Mesendoderm (in vitro differentiated cells): ENCODE data around the gene SULT6B1.

Experiments used
- DNase-seq: peaks from one replicate; pipeline ENCODE4 v3.0.0; 2013
- H2AK5ac ChIP-seq: 2 replicates; pipeline ENCODE4 v1.6.1; 2013; ENCODE audit warnings: low read length, inconsistent platforms
- H2BK120ac ChIP-seq: 2 replicates; pipeline ENCODE4 v1.6.1; 2013; ENCODE audit warnings: low read depth, mild to moderate bottlenecking, low read length, moderate library complexity, mixed read lengths
- H2BK15ac ChIP-seq: replicated peaks from 2 replicates; pipeline ENCODE4 v1.6.1; 2013; ENCODE audit warnings: low read depth, mild to moderate bottlenecking, moderate library complexity
- H2BK5ac ChIP-seq: 2 replicates; pipeline ENCODE4 v1.6.1; 2013; ENCODE audit warnings: low read length, inconsistent platforms
- H3K18ac ChIP-seq: 2 replicates; pipeline ENCODE4 v1.6.1; 2013; ENCODE audit warnings: mild to moderate bottlenecking, low read length, mixed read lengths
- H3K23ac ChIP-seq: one replicate; pipeline ENCODE4 v1.6.1; 2013; ENCODE audit warnings: low read length
- H3K27ac ChIP-seq: 2 replicates; pipeline ENCODE4 v1.5.1; 2013; ENCODE audit warnings: low read depth, mild to moderate bottlenecking, inconsistent platforms, low read length, moderate library complexity
- H3K27me3 ChIP-seq: 2 replicates; pipeline ENCODE4 v1.6.1; 2013; ENCODE audit warnings: low read length, control low read depth, mild to moderate bottlenecking, inconsistent platforms; ENCODE audit not compliant: insufficient read depth, poor library complexity
- H3K36me3 ChIP-seq: 2 replicates; pipeline ENCODE4 v1.6.1; 2013; ENCODE audit warnings: low read length, inconsistent platforms; ENCODE audit not compliant: control insufficient read depth, insufficient read depth
- H3K4ac ChIP-seq: one replicate; pipeline ENCODE4 v1.6.1; 2013; ENCODE audit warnings: low read depth, mild to moderate bottlenecking, low read length, moderate library complexity
- H3K4me1 ChIP-seq: 2 replicates; pipeline ENCODE4 v1.6.1; 2013; ENCODE audit warnings: low read depth, low read length, inconsistent platforms; ENCODE audit not compliant: control insufficient read depth
- H3K4me2 ChIP-seq: 2 replicates; pipeline ENCODE4 v1.6.1; 2013; ENCODE audit warnings: low read length
- H3K4me3 ChIP-seq: 2 replicates; pipeline ENCODE4 v1.5.1; 2013; ENCODE audit warnings: mild to moderate bottlenecking, low read length
- H3K56ac ChIP-seq: one replicate; pipeline ENCODE4 v1.6.1; 2013; ENCODE audit warnings: low read length
- H3K79me1 ChIP-seq: 2 replicates; pipeline ENCODE4 v1.6.1; 2013; ENCODE audit warnings: low read length, inconsistent platforms
- H3K79me2 ChIP-seq: 2 replicates; pipeline ENCODE4 v1.6.1; 2013; ENCODE audit warnings: mild to moderate bottlenecking, low read length; ENCODE audit not compliant: control insufficient read depth, insufficient read depth
- H3K9ac ChIP-seq: 2 replicates; pipeline ENCODE4 v1.6.1; 2013; ENCODE audit warnings: low read length, inconsistent platforms
- H4K5ac ChIP-seq: one replicate; pipeline ENCODE4 v1.6.1; 2013; ENCODE audit warnings: low read length
- H4K8ac ChIP-seq: one replicate; pipeline ENCODE4 v1.6.1; 2013; ENCODE audit warnings: low read depth, mild to moderate bottlenecking, control low read depth, low read length, moderate library complexity
- WGBS: extraction: QIAGEN DNeasy Blood & Tissue Kit; methylation state at CpG from one replicate; pipeline ENCODE4 v1.1.7; 2013; ENCODE audit warnings: low lambda C conversion rate, missing lambda C conversion rate; ENCODE audit not compliant: insufficient coverage; ENCODE audit errors: extremely low coverage; 5-methylcytosine and 5-hydroxymethylcytosine counted together

SULT6B1 gene

DNA sequence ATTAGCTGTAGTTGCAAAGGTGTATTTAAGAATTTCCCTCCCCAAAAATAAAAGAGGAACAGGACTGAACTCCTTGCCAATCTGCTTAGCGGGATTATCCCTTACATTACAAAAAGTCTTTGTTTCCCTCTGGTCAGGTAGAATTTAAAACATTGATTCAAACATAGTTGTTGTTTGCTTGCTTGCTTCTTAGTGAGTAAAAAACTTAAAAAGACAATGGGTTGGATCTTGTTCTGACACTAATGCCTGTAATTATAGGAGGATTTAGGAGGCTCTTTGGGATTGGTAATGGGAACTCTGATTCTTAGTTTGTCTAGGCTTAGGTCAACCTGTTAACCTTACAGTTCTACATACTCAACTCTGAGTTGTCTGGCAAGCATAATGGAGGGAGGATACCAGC, 4.1 kb upstream of the SULT6B1 start:
- H3K27ac ChIP-seq, result no peak overlapping the region
- peak overlapping the region; percentile 80 for H2BK15ac ChIP-seq
- H3K4me3 ChIP-seq, result no peak overlapping the region
- no peak overlapping the region for H3K23ac ChIP-seq
- peak overlapping the region; percentile 52 for H2AK5ac ChIP-seq
- H3K4ac ChIP-seq, result no peak overlapping the region
- no peak overlapping the region for H4K5ac ChIP-seq
- peaks cover 5% of the 10 kb centered on the region for H3K79me2 ChIP-seq
- H3K4me1 ChIP-seq, result peaks cover 9% of the 10 kb centered on the region
- H3K56ac ChIP-seq, result no peak overlapping the region
- no peak overlapping the region for H3K4me2 ChIP-seq
- H3K9ac ChIP-seq, result no peak overlapping the region
- no peaks in the 10 kb centered on the region for H3K27me3 ChIP-seq
- no peaks in the 10 kb centered on the region for H3K36me3 ChIP-seq
- H4K8ac ChIP-seq, result no peak overlapping the region
- no peak overlapping the region for H3K18ac ChIP-seq
- H2BK120ac ChIP-seq, result no peak overlapping the region
- no CpG with 5 or more reads among the region's 1 CpG for WGBS
- no peaks in the 10 kb centered on the region for H3K79me1 ChIP-seq
- no peak for DNase-seq
- no peak overlapping the region for H2BK5ac ChIP-seq

GRCh38 chr2:37191747-37192146, 3.3 kb upstream of the SULT6B1 start:
- peak overlapping the region; percentile 7 for H3K9ac ChIP-seq
- DNase-seq, result no peak
- WGBS, result no CpG with 5 or more reads among the region's 6 CpGs

GRCh38 chr2:37191253-37191652, 2.8 kb upstream of the SULT6B1 start:
- H2BK5ac ChIP-seq, result no peak overlapping the region
- peak overlapping the region; percentile 78 for H3K56ac ChIP-seq
- H3K23ac ChIP-seq, result no peak overlapping the region
- H3K79me1 ChIP-seq, result no peaks in the 10 kb centered on the region
- no peaks in the 10 kb centered on the region for H3K27me3 ChIP-seq
- H3K9ac ChIP-seq, result peak overlapping the region; percentile 7
- peak overlapping the region; percentile 2 for H4K8ac ChIP-seq
- no peak overlapping the region for H2BK15ac ChIP-seq
- no peak overlapping the region for H2BK120ac ChIP-seq
- H3K4me3 ChIP-seq, result no peak overlapping the region
- H2AK5ac ChIP-seq, result no peak overlapping the region
- no CpG with 5 or more reads among the region's 4 CpGs for WGBS
- no peak overlapping the region for H3K27ac ChIP-seq
- H3K4me1 ChIP-seq, result peaks cover 9% of the 10 kb centered on the region
- H3K18ac ChIP-seq, result peak overlapping the region; percentile 33
- peak overlapping the region; percentile 17 for H3K4ac ChIP-seq
- no peak overlapping the region for H3K4me2 ChIP-seq
- no peak overlapping the region for H4K5ac ChIP-seq
- no peaks in the 10 kb centered on the region for H3K79me2 ChIP-seq
- no peaks in the 10 kb centered on the region for H3K36me3 ChIP-seq
- DNase-seq, result no peak

More at GRCh38 chr2:37191747-37192146, 3.3 kb upstream of the SULT6B1 start:
- peak overlapping the region; percentile 33 for H3K18ac ChIP-seq
- H3K79me1 ChIP-seq, result no peaks in the 10 kb centered on the region
- peak overlapping the region; percentile 78 for H3K56ac ChIP-seq
- H3K27ac ChIP-seq, result no peak overlapping the region
- no peak overlapping the region for H3K4me3 ChIP-seq
- H3K23ac ChIP-seq, result no peak overlapping the region
- no peak overlapping the region for H3K4me2 ChIP-seq
- H2BK120ac ChIP-seq, result no peak overlapping the region
- H2AK5ac ChIP-seq, result no peak overlapping the region
- no peaks in the 10 kb centered on the region for H3K36me3 ChIP-seq
- peaks cover under 1% of the 10 kb centered on the region for H3K79me2 ChIP-seq
- no peak overlapping the region for H4K5ac ChIP-seq
- H2BK5ac ChIP-seq, result no peak overlapping the region
- no peak overlapping the region for H2BK15ac ChIP-seq
- H3K4me1 ChIP-seq, result peaks cover 9% of the 10 kb centered on the region
- H4K8ac ChIP-seq, result no peak overlapping the region
- H3K4ac ChIP-seq, result peak overlapping the region; percentile 25
- no peaks in the 10 kb centered on the region for H3K27me3 ChIP-seq

GRCh38 chr2:37190290-37190689, 1.8 kb upstream of the SULT6B1 start:
- DNase-seq, result no peak
- H3K4me3 ChIP-seq, result no peak overlapping the region
- H3K27me3 ChIP-seq, result no peaks in the 10 kb centered on the region
- no peaks in the 10 kb centered on the region for H3K36me3 ChIP-seq
- no peak overlapping the region for H3K27ac ChIP-seq
- peak overlapping the region; percentile 69 for H2BK120ac ChIP-seq
- no CpG with 5 or more reads among the region's 4 CpGs for WGBS
- H2AK5ac ChIP-seq, result no peak overlapping the region
- H3K18ac ChIP-seq, result peak overlapping the region; percentile 94
- H3K56ac ChIP-seq, result peak overlapping the region; percentile 45
- H3K79me2 ChIP-seq, result no peaks in the 10 kb centered on the region
- H4K5ac ChIP-seq, result no peak overlapping the region
- H3K23ac ChIP-seq, result no peak overlapping the region
- H3K4me1 ChIP-seq, result peaks cover 9% of the 10 kb centered on the region
- no peak overlapping the region for H3K4me2 ChIP-seq
- no peak overlapping the region for H2BK15ac ChIP-seq
- H3K9ac ChIP-seq, result no peak overlapping the region
- H2BK5ac ChIP-seq, result peak overlapping the region; percentile 0
- no peaks in the 10 kb centered on the region for H3K79me1 ChIP-seq
- no peak overlapping the region for H3K4ac ChIP-seq
- H4K8ac ChIP-seq, result no peak overlapping the region

- peak; percentile 97 for DNase-seq
- WGBS, result no CpG with 5 or more reads among the region's 6 CpGs
- peak overlapping the region; percentile 76 for H3K27ac ChIP-seq
These were observed 1.1 kb upstream of the SULT6B1 start for GRCh38 chr2:37189452-37190153.

More at GRCh38 chr2:37189452-37190153, 1.1 kb upstream of the SULT6B1 start:
- Histone ChIP-seq H3K4me2 (no peak overlapping the region), H3K36me3 (no peaks in the 10 kb centered on the region), H2BK5ac (peak overlapping the region; percentile 70), H4K8ac (no peak overlapping the region), H3K4ac (peak overlapping the region; percentile 46), H3K56ac (peak overlapping the region; percentile 82), H3K18ac (peak overlapping the region; percentile 91), H2BK120ac (no peak overlapping the region), H3K27me3 (no peaks in the 10 kb centered on the region), H2AK5ac (peak overlapping the region; percentile 1), H4K5ac (no peak overlapping the region), H2BK15ac (no peak overlapping the region), H3K9ac (peak overlapping the region; percentile 6), H3K4me3 (no peak overlapping the region), H3K4me1 (peaks cover 9% of the 10 kb centered on the region), H3K79me1 (no peaks in the 10 kb centered on the region), H3K79me2 (no peaks in the 10 kb centered on the region), H3K23ac (no peak overlapping the region)
